Kidney (tissue), 14 donors: ENCODE measurements around the gene KCNIP1. TPM values are rescaled to one million over a fixed set of nuclear protein-coding genes. Genes with fewer than 3 reads are reported as not detected.
A peak's percentile ranks its signal among the peaks of the same experiment; 100 is the strongest.

Experiments
- DNase-seq, 5 donors: peaks; one replicate each; pipeline ENCODE4 v3.0.0-alpha.2; 2013 to 2020
- FAIRE-seq: peaks from 2 replicates; lab custom pipeline; 2012; peaks lifted over from hg19 to GRCh38; lab: Jason Lieb, UNC
- H3K27ac ChIP-seq, 2 donors: one replicate each; pipeline ENCODE4 v1.7.0; 2013; ENCODE audit warnings: low read depth in 2 of 2, low read length in 2 of 2, inconsistent platforms in 1 of 2
- H3K27me3 ChIP-seq: one replicate; pipeline ENCODE4 v1.7.1; 2013; ENCODE audit warnings: low read length, inconsistent platforms; ENCODE audit not compliant: control insufficient read depth, insufficient read depth
- H3K36me3 ChIP-seq, 3 donors: one replicate each; pipeline versions ENCODE4 v1.7.0 to v1.7.1; 2013; ENCODE audit warnings: low read length in 3 of 3, control low read depth in 1 of 3, inconsistent platforms in 1 of 3; ENCODE audit not compliant: insufficient read depth in 3 of 3, control insufficient read depth in 2 of 3
- H3K4me1 ChIP-seq, 3 donors: one replicate each; pipeline versions ENCODE4 v1.7.0 to v1.7.1; 2013; ENCODE audit warnings: low read length in 3 of 3, inconsistent platforms in 1 of 3, low read depth in 1 of 3; ENCODE audit not compliant: control insufficient read depth in 2 of 3, insufficient read depth in 2 of 3
- H3K4me3 ChIP-seq, 3 donors: one replicate each; pipeline versions ENCODE4 v1.7.0 to v1.8.1; 2013; ENCODE audit warnings: low read length in 3 of 3, control low read depth in 1 of 3, inconsistent platforms in 1 of 3
- H3K9ac ChIP-seq, 3 donors: one replicate each; pipeline versions ENCODE4 v1.7.0 to v1.7.1; 2013; ENCODE audit warnings: low read length in 3 of 3, control low read depth in 1 of 3, inconsistent platforms in 1 of 3
- H3K9me3 ChIP-seq, 3 donors: one replicate each; pipeline versions ENCODE4 v1.7.0 to v1.7.1; 2013; ENCODE audit warnings: low read length in 3 of 3, control low read depth in 1 of 3, inconsistent platforms in 1 of 3; ENCODE audit not compliant: control insufficient read depth in 2 of 3, insufficient read depth in 1 of 3
- intact Hi-C: fragments of 100-400 bp; cut with DNase I; formaldehyde crosslinking; loops from one replicate; pipeline ENCODE4 v1.11.1; 2022
- polyA plus RNA-seq: library from polyadenylated mRNA; stranded (reverse); fragments of 350-450 nt; fragmentation: Illumina TruSeq; extraction: RNeasy Lipid Tissue Mini Kit (QIAGEN cat#74804); gene quantifications from one replicate; pipeline ENCODE4 v1.2.3, GENCODE V29; 2014; ENCODE audit warnings: low read depth, low replicate concordance; ENCODE audit not compliant: insufficient read depth
- total RNA-seq: library from RNA; stranded (reverse); fragmentation: NEBNext Ultra II Directional; extraction: Animal tissue kit (Norgen Biotek cat#: 25700); gene quantifications from one replicate; pipeline ENCODE4 v1.2.1, GENCODE V29; 2021
- TF ChIP-seq, protein P1 (sequence below): IDR thresholded peaks from 3 replicates; pipeline ENCODE4 v1.5.1; 2012; ENCODE audit warnings: mild to moderate bottlenecking, moderate library complexity, borderline replicate concordance; ENCODE audit not compliant: insufficient read depth; ENCODE audit errors: extremely low read depth
- donor health status: control.
- donor health status: control.
- donor health status: control.
- donor health status: control.
- donor health status: control.
- donor health status: DM: yes; HTN: yes; CAD: no.
- donor health status: Normal renal cell carcinoma (clear cell type).

KCNIP1 gene
- total and polyA plus RNA-seq, 2 donors from 2014 or later: 1.8 to 3.1 TPM

DNA sequence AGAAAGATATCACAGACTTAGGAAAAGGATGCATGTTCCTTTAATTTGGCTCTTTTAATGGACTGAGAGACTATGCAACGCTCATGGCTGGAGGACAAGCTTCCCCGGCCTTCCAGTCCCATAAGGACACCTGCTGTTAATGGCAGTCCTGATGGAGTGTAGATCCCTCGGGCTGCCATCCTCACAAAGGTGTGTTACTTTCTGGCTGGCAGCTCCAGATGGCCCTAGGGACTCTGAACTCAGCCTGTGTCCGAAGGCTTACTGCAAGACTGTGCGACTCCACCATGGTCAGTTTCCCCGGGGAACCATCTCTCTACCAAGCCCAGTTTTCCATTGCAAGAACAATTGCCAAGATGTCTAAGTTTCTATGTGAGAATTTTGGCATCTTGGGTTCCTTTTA lies 25.5 kb upstream of the KCNIP1 start:
- DNase-seq (no peak), FAIRE-seq (no peak)
- Histone ChIP-seq H3K9me3 (no peaks in the 10 kb centered on the region), H3K27ac (no peak overlapping the region), H3K4me3 (no peak overlapping the region), H3K9ac (no peak overlapping the region), H3K27me3 (no peaks in the 10 kb centered on the region), H3K4me1 (no peaks in the 10 kb centered on the region), H3K36me3 (no peaks in the 10 kb centered on the region)
- TF ChIP-seq, protein P1, sequence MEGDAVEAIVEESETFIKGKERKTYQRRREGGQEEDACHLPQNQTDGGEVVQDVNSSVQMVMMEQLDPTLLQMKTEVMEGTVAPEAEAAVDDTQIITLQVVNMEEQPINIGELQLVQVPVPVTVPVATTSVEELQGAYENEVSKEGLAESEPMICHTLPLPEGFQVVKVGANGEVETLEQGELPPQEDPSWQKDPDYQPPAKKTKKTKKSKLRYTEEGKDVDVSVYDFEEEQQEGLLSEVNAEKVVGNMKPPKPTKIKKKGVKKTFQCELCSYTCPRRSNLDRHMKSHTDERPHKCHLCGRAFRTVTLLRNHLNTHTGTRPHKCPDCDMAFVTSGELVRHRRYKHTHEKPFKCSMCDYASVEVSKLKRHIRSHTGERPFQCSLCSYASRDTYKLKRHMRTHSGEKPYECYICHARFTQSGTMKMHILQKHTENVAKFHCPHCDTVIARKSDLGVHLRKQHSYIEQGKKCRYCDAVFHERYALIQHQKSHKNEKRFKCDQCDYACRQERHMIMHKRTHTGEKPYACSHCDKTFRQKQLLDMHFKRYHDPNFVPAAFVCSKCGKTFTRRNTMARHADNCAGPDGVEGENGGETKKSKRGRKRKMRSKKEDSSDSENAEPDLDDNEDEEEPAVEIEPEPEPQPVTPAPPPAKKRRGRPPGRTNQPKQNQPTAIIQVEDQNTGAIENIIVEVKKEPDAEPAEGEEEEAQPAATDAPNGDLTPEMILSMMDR: no peak
- intact Hi-C loops: no loop called here

DNA sequence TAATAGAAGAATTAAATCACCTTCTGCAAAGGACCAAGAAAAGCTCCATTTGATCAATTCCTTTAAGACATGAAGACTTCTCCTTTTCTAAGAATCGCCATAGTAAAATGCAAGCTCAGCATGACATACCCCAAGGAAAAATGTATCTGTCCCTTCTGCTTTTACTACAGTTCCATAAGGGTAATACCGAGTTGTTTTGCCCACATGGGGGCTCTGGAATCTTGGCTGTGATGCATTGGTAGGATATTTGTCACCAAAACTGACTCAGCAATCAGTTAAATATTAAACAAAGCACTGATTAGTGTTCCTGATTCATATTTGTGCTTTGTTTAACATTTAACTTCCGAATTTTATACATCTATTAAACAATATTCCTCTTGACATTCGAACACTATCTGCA lies 24.3 kb upstream of the KCNIP1 start:
- DNase-seq (peak in 1 of 5 donors; percentile 53), FAIRE-seq (no peak)
- H3K27ac ChIP-seq: no peak overlapping the region
- H3K4me3 ChIP-seq: no peak overlapping the region
- no peaks in the 10 kb centered on the region for H3K36me3 ChIP-seq
- intact Hi-C loops: no loop called here
- no peaks in the 10 kb centered on the region for H3K9me3 ChIP-seq
- TF ChIP-seq, protein P1: no peak
- no peak overlapping the region for H3K9ac ChIP-seq
- no peaks in the 10 kb centered on the region for H3K4me1 ChIP-seq
- no peaks in the 10 kb centered on the region for H3K27me3 ChIP-seq

- TF ChIP-seq, protein P1: no peak
- FAIRE-seq: no peak
- H3K4me3 ChIP-seq: no peak overlapping the region
- no peaks in the 10 kb centered on the region for H3K36me3 ChIP-seq
- H3K27ac ChIP-seq: no peak overlapping the region
- H3K4me1 ChIP-seq: no peaks in the 10 kb centered on the region
- H3K9me3 ChIP-seq: no peaks in the 10 kb centered on the region
- peak in 2 of 5 donors; percentile 34 to 58 for DNase-seq
- H3K27me3 ChIP-seq: no peaks in the 10 kb centered on the region
- H3K9ac ChIP-seq: no peak overlapping the region
- intact Hi-C loops: no loop called here
Observed at GRCh38 chr5:170480260-170480659, 23.6 kb upstream of the KCNIP1 start.

GRCh38 chr5:170481849-170482248 lies 22.0 kb upstream of the KCNIP1 start:
- H3K9ac ChIP-seq: no peak overlapping the region
- H3K36me3 ChIP-seq: no peaks in the 10 kb centered on the region
- H3K27me3 ChIP-seq: no peaks in the 10 kb centered on the region
- no peak overlapping the region for H3K27ac ChIP-seq
- TF ChIP-seq, protein P1: no peak
- DNase-seq: no peak
- no peak overlapping the region for H3K4me3 ChIP-seq
- intact Hi-C loops: no loop called here
- no peaks in the 10 kb centered on the region for H3K4me1 ChIP-seq
- H3K9me3 ChIP-seq: no peaks in the 10 kb centered on the region
- no peak for FAIRE-seq
